HG03139 (cell line): ENCODE measurements around the gene CTNNA1.
"Not testable (repeated sequence)": the region's sequence is repeated elsewhere in the genome, so short reads cannot be mapped to it uniquely, and the experiment has no call there.

ENCODE experiments used
- ATAC-seq: cut with Tn5 transposase; IDR thresholded peaks from one replicate; pipeline ENCODE4 v1.9.1; 2021; ENCODE audit not compliant: unreplicated experiment

The CTNNA1 gene

GRCh38 chr5:138724470-138725146 is 28.6 kb upstream of the CTNNA1 start:
- no peak for ATAC-seq

GRCh38 chr5:138725153-138725817 is 27.9 kb upstream of the CTNNA1 start:
- ATAC-seq: no peak

DNA sequence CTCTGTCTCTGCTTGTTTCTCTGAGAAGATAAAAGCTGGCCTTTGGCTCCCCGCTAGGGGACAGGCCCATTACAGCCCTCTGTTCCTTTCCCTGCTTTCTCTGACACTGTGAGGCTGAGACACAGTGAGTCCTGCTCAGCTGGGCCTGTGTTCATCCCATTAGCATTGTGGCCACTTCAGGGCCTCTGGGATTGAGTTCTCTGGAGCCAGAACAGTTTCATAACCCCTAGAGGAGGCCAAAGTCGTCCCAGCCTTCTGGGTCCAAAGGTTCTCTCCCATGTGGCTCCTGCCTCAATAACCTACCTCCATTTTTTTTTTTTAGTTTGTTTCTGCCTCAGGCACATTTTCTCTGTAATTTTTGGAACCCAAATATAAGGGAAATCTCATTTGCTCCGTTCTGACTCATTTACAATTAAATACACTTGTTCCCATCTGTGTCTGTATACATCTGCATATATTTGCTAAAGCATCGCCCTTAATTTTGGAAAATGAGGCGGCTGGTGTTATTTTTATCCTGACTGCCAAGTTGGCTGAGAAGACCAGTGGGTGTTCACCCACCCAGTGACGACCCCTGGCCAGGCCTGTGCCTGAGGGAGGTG is 27.3 kb upstream of the CTNNA1 start:
- ATAC-seq: no peak

- no peak for ATAC-seq
Observed at GRCh38 chr5:138726848-138727247, 26.4 kb upstream of the CTNNA1 start.

GRCh38 chr5:138730496-138730895 is 22.7 kb upstream of the CTNNA1 start:
- not testable (repeated sequence) for ATAC-seq

- no peak for ATAC-seq
Observed at GRCh38 chr5:138732466-138732865, 20.8 kb upstream of the CTNNA1 start.

DNA sequence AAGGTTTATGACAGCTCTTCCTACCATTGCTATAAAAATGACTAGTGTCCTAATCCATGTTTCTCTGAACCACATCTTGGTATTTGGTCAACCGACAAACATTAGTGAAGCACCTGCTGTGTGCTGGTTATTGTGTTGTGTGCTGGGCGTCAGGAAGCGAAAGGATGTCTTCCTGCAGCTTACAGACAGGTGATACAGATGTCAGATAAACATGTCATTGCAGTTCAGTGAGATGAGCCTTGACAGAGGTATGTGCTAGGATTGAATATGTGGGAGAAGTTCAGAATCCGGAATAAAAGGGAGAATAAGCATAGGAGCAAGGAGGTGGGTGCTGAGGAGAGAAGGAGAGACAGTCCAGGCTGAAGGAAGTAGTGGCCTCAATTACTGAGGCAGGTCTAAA is 20.3 kb upstream of the CTNNA1 start:
- ATAC-seq: no peak

- no peak for ATAC-seq
Observed at GRCh38 chr5:138733509-138733908, 19.7 kb upstream of the CTNNA1 start.

GRCh38 chr5:138736293-138736692 is 16.9 kb upstream of the CTNNA1 start:
- no peak for ATAC-seq

DNA sequence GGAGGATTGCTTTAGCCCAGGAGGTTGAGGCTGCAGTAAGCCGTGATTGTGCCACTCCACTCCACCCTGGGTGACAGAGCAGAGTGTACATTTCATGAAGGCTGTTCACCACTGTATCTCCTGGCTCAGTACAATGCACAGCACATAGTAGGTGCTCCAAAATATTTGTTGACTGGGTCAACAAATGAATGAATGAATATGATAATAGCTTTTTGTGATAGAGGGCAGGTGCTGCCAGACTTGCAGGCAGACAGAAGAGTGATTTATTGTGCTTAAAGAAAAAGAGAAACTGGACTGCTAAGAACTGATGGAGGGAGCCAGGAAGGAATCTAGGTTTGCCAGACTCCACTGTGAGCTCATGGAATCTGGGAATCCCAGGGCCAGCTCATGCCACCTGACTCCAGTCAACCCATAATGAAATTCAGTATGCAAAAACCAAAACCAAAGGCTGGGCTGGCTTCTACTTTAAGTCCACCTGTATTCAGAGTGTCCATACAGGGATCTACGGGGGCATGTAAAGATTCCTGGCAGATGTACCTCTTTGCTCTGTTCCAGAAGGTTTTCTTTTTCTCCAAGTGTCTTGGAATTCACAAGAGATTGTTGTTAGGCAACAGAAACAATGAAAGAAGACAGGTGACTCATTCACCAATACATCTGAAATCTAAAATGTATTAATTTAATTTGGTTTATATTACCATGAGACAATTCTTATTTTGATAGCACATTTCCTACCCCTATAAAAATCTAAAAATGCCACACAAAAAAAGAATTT is 15.5 kb upstream of the CTNNA1 start:
- ATAC-seq: no peak

DNA sequence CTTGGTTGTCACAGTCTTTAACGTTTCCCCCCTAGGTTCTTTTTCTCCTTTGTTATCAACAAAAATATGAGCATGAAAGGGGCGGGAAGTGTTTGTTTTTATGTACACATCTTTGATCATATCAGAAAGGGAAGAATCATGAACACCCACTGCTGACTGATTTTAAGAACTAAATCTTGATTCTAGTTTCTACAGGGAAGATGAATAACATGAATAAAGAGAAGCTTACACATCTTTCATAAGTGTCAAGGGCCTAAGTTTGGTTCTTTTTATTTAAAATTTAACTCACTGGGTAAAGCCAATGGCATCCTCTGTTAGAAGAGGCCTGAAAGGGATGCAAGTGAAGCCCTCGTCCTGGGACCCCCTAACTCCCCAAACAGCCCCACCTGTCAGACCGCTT is 14.8 kb upstream of the CTNNA1 start:
- ATAC-seq: no peak

- ATAC-seq: no peak
Observed at GRCh38 chr5:138739938-138740337, 13.3 kb upstream of the CTNNA1 start.

GRCh38 chr5:138743484-138743883 is 9.7 kb upstream of the CTNNA1 start:
- ATAC-seq: no peak

- no peak for ATAC-seq
Observed at GRCh38 chr5:138745268-138745667, 8.0 kb upstream of the CTNNA1 start.

GRCh38 chr5:138748630-138749081 is 4.6 kb upstream of the CTNNA1 start:
- ATAC-seq: no peak

- ATAC-seq: not testable (repeated sequence)
Observed at GRCh38 chr5:138751344-138751743, 1.9 kb upstream of the CTNNA1 start.

GRCh38 chr5:138752341-138752950 is 779 bp upstream of the CTNNA1 start:
- no peak for ATAC-seq

GRCh38 chr5:138753794-138754698 is 821 bp downstream of the CTNNA1 start:
- no peak for ATAC-seq

DNA sequence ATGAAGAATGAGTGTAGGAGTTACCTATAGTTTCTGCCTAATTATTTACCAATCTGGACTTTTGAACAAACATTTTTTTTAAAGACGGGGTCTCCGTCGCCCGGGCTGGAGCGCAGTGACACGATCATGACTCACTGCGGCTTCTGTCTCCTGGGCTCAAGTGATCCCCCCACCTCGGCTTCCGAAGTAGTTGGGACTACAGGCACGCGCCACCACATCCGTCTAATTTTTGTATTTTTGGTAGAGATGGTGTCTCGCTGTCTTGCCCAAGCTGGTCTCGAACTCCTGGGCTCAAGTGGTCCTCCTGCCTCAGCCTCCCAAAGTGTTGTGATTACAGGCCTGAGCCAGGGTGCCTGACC is 1.5 kb downstream of the CTNNA1 start:
- no peak for ATAC-seq

DNA sequence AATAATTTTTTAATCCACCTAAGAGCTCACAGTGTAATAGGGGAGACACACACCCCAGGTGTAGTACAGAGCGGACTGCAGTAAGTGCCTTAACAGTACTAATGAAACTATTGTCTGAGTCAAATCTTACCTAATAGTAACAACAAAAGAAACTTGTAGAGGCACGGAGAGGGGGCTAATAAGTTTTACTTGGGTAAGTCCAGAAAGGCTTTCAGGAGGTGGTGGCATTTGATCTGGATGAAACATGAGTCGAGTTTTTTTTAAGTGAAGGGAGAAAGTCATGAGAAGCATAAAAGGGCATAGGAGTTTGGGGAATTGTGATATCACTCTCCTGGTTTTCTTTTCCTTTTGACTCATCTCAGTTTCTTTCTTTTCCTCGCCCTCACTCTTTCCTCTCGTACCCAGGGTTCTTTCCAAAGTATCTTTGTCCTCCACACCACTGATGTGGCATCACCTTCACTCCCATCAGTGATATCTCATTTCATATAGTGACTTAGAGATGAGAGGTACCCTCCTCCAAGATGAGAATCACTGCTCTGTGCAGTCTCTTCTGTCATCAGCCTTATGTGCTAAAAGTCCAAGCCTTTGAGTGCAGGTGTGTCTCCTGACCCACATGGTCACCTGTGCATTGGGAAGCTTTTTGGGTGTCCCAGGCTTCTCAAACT is 2.0 kb downstream of the CTNNA1 start:
- ATAC-seq: no peak
